ENCODE results near the gene PRM1.
"Not testable (repeated sequence)": the region's sequence is repeated elsewhere in the genome, so short reads cannot be mapped to it uniquely, and the experiment has no call there.

Gene PRM1

GRCh38 chr16:11296706-11297491 is 15.8 kb upstream of the PRM1 start:
- no peak for DNase-seq

- DNase-seq = no peak
Observed at GRCh38 chr16:11296351-11296705, 15.2 kb upstream of the PRM1 start.

- DNase-seq = no peak
Observed at GRCh38 chr16:11295672-11296071, 14.5 kb upstream of the PRM1 start.

- DNase-seq = no peak
Observed at GRCh38 chr16:11292076-11292748, 11.1 kb upstream of the PRM1 start.

GRCh38 chr16:11291091-11291703 is 10.1 kb upstream of the PRM1 start:
- DNase-seq = no peak

DNA sequence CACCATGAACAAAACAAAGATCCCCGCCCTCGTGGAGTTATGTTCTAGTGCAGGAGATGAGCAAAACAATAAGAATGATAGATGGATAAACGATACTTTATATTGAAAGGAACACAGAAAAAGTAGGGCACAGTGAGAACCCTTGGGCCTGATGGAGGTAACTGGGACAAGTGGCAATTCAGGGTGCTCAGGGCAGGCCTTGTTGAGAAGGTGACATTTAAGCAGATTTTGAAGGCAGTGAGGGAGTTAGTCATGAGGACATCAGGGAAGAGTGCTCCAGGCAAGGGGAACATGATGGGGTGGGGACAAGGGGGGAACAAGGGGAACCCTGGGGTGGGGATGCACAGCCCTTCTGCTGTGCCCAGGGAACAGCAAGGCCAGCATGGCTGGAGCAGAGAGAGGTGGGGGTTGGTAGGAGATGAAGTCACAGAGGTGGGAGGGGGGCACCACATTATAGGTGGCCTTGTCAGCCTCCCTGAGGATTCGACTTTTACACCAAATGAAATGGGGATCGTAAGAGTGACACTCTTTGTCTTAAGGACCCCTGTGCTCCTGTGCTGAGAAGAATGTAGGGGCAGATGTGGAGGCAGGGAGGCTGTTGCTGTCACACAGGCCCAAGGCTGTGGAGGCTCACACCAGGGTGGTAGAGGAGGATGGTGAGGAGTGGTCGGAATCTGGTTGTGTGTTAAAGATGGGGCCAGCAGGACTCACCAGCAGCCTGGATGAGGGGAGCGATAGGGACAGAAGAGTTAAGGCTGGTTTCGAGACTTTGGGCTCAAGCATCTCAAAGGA is 9.2 kb upstream of the PRM1 start:
- DNase-seq = no peak

- not testable (repeated sequence) for DNase-seq
Observed at GRCh38 chr16:11289696-11290095, 8.6 kb upstream of the PRM1 start.

DNA sequence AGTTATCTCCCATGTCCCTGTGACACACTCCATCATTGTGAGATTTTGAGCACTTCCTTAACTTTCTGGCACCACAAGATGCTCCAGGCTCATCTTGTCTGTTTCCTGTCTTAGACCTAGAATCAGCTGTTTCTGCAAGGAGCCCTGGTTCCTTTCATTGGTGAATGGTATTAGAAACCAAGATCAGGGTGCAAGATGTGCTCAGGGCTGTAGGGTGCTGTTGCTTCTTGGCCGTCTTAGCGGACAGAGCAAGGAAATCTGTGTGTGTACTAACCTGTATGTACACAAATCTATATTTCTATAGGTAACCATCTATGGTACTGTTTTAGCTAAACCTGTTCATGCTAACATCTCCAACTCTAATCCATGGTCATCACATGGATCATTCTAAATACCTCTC is 8.1 kb upstream of the PRM1 start:
- no peak for DNase-seq

GRCh38 chr16:11285842-11286241 is 4.7 kb upstream of the PRM1 start:
- no peak for DNase-seq

GRCh38 chr16:11283820-11284248 is 2.7 kb upstream of the PRM1 start:
- no peak for DNase-seq

DNA sequence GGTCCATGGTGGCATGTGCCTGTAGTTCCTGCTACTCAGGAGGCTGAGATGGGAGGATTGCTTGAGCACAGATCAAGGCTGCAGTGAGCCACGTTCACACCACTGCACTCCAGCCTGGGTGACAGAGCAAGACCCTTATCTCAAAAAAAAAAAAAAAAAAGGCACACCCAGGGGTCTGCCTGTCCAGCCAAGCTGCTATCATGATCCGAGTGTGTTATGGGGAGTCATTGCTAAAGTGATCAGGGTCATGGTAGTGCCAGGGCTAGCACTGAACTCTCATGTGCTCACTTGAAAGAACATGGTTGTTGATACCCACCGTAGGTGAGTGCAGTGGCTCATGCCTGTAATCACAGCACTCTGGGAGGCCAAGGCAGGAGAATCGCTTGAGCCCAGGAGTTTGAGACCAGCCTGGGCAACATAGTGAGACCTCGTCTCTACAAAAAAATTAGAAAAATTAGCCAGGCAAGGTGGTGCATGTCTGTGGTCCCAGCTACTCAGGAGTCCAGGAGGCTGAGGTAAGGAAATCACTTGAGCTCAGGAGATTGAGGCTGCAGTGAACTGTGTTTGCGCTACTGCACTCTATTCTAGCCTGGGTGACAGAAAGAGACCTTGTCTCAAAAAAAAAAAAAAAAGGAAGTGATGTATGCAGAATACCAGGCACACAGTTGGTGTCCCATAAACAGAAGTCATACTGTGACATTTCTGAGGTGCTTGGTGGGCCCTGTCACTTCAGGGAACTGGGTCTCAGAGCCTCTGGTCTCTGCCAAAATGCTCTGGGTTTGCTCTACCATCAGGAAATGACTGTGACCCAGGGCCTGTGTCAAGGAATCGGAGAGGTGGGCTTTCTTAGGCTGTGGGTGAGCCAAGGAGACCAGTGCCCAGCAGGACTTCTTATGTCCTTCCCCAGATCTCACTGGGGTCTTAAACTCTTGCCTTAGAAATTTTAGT is 2.2 kb downstream of the PRM1 start:
- no peak for DNase-seq

- DNase-seq = no peak
Observed at GRCh38 chr16:11277607-11278337, 3.4 kb downstream of the PRM1 start.

- DNase-seq = no peak
Observed at GRCh38 chr16:11276896-11277593, 4.1 kb downstream of the PRM1 start.

DNA sequence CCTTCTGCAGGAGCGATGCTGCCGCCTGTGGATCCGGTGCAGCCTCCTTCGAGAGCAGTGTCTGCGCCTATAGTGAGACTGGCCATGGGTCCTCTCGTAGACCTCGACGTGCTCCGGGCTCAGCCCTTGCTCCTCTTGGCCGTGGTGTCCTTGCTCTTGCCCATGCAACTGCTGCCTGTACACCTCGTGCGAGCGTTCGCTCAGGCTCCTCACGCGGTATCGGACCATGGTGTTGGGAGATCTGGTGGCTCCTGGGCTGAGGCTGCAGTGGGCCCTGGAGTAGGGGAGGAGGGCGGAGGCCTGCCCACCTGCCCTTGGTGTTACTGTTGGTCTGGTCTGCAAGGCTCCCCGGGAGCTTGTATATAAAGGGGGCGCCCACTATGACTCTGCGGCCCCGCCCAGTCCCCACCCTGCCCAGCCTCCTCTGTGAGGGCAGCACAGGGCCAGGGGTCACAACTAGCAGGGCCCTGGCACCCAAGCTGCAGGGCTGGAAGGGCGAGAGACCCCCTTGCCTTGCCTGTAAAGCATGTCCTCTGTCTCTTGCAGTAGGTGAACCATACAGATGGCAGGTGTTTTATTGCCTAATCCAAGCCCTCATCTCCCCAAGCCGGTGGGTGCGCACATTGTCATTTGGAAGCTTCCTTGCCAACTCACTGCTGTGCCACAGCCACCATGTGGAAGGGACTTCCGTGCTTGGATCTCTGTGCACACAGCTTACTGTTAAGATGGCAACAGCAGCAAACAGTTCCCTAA is 4.8 kb downstream of the PRM1 start, which contains the start of gene PRM2:
Gene PRM2, minus strand, starts transcription at position 338 of the 753 bp plus-strand sequence. Its CDS starts 110 bp downstream, at position 228.
- DNase-seq = no peak

DNA sequence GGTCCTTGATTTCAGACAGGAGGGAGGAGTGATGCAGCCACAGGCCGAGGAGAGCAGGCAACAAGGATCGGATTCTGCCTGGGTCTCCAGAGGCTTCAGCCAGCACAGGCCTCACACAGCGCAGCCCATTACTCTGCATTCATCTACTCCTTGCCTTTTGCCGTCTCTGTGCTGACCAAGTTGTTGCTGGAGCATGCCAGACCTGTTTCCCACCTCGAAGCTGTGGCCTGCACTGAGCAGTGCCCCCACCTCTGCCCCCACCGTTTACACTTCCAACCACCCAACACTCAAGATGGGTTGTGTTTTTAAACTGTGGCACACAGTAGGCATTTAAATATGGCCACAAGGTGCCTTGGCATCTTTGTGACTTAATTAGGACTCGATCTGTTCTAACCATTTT is 6.2 kb downstream of the PRM1 start:
- no peak for DNase-seq

DNA sequence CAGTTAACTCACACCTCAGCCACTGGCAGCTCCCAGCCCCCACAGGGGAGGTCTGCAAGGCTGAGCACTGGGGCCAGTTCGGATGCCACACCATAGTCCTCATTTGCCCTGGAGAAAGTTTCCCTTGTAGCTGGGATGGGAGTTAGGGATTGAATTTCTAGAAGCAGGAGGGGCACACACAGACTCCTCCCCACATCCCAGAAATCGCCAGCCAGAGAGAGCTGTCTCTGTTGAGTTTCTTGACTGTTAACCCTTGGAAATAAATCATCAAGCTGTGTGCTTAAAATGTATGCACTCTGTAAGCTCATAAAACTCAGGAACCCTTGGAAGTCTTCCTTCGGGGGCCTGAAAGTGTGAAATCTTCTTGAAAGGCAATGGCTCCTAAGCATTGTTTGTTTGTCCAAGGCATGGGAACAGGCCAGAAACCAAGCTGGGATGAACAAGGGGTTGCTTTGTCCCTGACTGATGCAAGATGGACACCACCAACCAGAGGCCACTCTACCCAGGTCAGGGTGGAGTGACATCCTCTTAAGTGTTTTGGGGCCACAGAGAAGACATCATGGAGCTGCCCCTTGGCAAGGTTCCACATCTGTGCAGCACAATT is 7.3 kb downstream of the PRM1 start:
- no peak for DNase-seq

GRCh38 chr16:11272921-11273720 is 8.0 kb downstream of the PRM1 start, which contains the start of gene PRM3:
TSS of gene PRM3 (minus strand) at chr16:11273629. CDS start at chr16:11273595, 34 bp downstream.
- no peak for DNase-seq

- no peak for DNase-seq
Observed at GRCh38 chr16:11272484-11272883, 8.6 kb downstream of the PRM1 start.
